Measurements from ENCODE around the gene DMRTB1.
"Not testable (repeated sequence)": the region's sequence is repeated elsewhere in the genome, so short reads cannot be mapped to it uniquely, and the experiment has no call there.

The DMRTB1 gene

GRCh38 chr1:53459321-53460175, at the start of gene DMRTB1:
Gene DMRTB1 (plus strand): TSS chr1:53459399. CDS start chr1:53459454, 55 bp downstream.
- no peak for DNase-seq

- no peak for DNase-seq
These were observed 49.5 kb upstream of the DMRTB1 start for GRCh38 chr1:53409695-53410094.

- DNase-seq, result peak; percentile 35
These were observed 49.1 kb upstream of the DMRTB1 start for GRCh38 chr1:53410100-53410541.

- no peak for DNase-seq
These were observed 48.5 kb upstream of the DMRTB1 start for GRCh38 chr1:53410701-53411100.

- peak; percentile 7 for DNase-seq
These were observed 47.6 kb upstream of the DMRTB1 start for GRCh38 chr1:53411541-53412152.

GRCh38 chr1:53412285-53413174, 46.7 kb upstream of the DMRTB1 start:
- DNase-seq, result no peak

- peak; percentile 63 for DNase-seq
These were observed 45.8 kb upstream of the DMRTB1 start for GRCh38 chr1:53413175-53414001.

GRCh38 chr1:53414632-53415031, 44.6 kb upstream of the DMRTB1 start:
- no peak for DNase-seq

- DNase-seq, result no peak
These were observed 43.8 kb upstream of the DMRTB1 start for GRCh38 chr1:53415432-53415831.

GRCh38 chr1:53416269-53416813, 42.9 kb upstream of the DMRTB1 start:
- no peak for DNase-seq

- DNase-seq, result no peak
These were observed 42.1 kb upstream of the DMRTB1 start for GRCh38 chr1:53417074-53417511.

GRCh38 chr1:53419034-53419433, 40.2 kb upstream of the DMRTB1 start:
- no peak for DNase-seq

- no peak for DNase-seq
These were observed 38.9 kb upstream of the DMRTB1 start for GRCh38 chr1:53420341-53420740.

GRCh38 chr1:53421208-53421607, 38.0 kb upstream of the DMRTB1 start:
- DNase-seq, result no peak

- no peak for DNase-seq
These were observed 28.9 kb upstream of the DMRTB1 start for GRCh38 chr1:53430261-53430660.

GRCh38 chr1:53430779-53431178, 28.4 kb upstream of the DMRTB1 start:
- DNase-seq, result no peak

GRCh38 chr1:53431244-53431643, 28.0 kb upstream of the DMRTB1 start:
- DNase-seq, result no peak

- DNase-seq, result no peak
These were observed 27.2 kb upstream of the DMRTB1 start for GRCh38 chr1:53431805-53432565.

- DNase-seq, result no peak
These were observed 26.6 kb upstream of the DMRTB1 start for GRCh38 chr1:53432611-53433010.

GRCh38 chr1:53434405-53435007, 24.7 kb upstream of the DMRTB1 start:
- DNase-seq, result not testable (repeated sequence)

- DNase-seq, result no peak
These were observed 24.0 kb upstream of the DMRTB1 start for GRCh38 chr1:53435151-53435550.

Measured in activated naive CD4-positive, alpha-beta T cell treated with Interleukin-2 at 50 U/mL for 16 hours (primary cell).